Activated naive CD4-positive, alpha-beta T cell (primary cell): ENCODE data around the gene TTN.

Source experiments
- DNase-seq, 4 experiments: peaks; one replicate each; lab custom pipeline; 2025; lab: John Stamatoyannopoulos, UW

Gene TTN

DNA sequence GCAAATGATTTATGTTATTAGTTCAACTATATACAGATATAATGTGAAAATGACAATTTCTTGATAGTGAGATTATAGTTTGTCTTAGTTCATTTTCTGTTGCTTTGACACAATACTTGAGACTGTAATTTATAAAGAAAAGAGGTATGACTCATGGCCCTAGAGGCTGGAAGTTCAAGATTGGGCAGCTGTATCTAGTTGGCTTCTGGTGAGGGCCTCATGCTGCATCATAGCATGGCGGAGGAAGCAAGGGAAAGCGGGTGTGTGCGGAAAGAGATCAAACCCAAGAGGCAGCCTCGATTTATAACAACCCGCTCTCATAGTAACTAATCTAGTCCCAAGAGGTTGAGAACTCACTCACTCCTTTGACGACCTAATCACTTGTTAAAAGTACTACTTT lies 315.6 kb downstream of the TTN start:
- DNase-seq = no peak

DNA sequence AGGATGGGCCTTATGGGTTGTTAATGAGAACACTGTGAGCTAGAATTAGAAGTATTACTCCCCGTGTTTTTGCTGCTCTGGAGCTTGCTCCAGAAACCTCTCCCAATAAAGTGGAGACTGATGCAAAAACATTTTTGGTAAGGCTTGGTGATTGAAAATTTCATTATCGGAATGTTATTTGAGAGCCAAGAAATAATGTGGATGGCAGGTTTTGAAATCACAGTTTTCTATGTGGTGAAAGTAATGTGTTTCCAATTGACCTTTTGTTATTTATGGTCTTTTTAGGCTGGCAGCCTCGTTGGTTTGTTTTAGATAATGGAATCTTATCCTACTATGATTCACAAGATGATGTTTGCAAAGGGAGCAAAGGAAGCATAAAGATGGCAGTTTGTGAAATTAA lies 321.9 kb downstream of the TTN start:
- DNase-seq = no peak

DNA sequence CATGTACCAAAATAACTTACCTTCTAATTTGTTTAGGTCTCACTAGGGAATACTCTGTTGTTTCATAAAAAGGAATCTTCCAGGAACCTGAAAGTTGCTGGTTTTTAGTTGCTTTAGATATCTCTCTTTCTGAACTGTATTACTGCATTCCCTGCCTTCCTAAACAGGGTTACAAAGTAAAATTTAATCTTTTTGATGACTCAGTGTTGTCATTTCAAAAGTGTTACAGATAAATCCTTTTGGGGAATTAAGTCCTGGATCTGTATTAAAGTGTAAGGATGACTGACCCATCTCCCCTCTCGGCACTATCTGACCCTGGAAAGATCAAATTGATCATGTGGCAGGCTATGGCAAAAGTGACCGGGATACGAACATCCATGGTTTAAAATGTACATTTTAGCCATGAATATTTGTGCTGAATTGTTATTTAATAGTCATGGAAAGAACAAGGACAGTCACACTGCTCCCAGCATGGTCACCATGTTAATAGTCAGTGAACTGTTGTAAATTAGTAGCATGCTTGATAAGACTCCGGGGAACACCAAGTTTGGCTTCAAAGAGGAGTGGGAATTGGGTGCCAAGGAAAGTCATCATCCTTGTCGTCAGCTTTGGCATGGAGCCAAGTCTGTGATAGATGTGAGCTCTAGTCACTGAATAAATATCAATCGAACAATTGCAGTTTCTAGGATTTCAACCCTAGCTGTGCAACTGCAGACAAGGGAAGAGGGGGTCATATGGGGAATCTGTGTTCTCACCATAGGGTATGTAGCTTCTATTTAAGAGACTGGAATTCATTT lies 322.8 kb downstream of the TTN start:
- DNase-seq = no peak

DNA sequence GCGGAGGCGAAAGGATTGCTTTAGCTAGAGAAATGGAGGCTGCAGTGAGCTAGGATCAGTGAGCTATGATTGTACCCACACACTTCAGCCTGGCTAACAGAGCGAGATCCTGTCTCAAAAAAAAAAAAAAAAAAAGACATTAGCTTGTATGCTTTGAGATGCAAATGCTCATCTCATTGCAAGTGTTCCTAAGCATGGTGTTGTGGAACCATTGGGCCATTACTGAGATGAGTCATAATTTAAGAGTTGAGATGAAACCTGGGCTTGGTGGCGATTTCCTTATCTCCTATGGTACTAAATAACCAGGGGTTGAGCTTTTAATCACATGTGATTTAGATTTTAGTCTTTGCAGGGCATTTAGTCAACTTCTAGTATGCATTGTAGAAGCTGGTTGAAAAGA lies 324.8 kb downstream of the TTN start:
- DNase-seq = no peak

DNA sequence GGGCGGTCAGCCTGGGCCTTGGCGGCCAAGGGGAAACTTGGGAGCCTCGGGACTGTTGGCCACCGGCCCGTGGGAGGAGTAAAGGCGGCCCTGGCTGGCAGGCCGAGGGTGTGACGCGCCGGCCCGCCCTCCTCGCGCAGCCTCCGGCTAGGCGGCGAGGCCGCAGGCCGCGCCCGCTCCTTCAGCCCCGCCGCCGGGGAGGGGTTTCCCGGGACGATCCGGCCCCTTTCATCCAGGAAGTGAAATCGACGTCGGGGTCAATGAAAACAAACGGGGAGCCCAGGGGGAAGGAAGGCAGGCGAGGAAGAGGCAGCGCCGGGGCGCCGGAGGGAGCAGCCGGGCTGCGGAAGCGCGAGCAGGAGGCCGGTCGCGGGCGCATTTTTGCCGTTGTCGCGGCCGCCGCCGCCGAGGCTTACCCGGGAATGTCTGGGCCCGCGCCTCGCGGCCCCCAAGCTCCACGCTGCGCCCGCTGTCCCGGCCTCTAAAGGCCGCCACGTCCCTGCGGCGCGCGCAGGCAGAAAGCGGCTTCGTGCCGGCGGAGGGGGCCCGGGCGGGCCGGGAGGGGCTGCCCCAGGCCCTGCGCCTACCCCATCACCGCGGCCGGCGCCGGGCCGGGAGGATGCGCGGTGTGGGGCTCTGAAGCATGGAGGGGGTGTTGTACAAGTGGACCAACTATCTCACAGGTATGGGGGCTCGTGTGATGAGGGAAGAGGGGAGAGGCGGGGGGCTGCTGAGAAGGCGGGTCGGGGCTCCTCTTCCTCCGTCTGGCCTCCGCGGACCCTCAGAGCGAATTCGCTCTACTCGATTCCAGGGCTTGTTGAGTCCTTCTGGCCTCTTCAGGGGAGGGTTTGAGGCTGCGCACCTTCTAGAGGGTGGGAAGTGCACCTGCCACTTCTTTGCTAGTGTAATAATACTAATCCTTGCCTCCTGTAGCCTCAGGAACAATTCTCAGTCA lies 326.7 kb downstream of the TTN start, which contains the start of gene PLEKHA3:
TSS of gene PLEKHA3 (plus strand) at position 231 of the 955 bp plus-strand sequence. CDS start at position 644, 413 bp downstream.
- DNase-seq = peak; percentile 8 to 37 (median 31)

DNA sequence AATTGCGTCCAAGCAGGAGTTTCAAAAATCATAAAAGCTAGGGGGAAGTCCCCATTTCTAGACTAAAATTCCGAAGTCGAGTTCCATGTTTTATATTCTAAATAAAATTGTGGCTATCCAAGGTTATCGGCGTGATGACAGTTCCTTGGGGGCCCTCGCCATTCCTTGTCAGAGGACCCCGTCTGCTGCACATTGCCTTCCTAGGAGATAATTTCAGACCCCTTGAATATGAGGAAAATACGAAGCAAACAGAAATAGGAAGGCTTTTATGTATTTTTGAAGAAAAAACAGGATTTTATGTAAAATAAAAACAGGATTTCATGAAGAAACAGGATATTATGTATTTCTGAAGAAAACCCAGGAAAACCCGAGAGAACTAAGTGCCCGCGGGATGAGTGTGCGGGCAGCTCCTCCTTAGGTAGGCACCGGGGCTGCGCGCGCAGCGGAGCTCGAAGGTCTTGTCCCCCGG lies 327.4 kb downstream of the TTN start:
- DNase-seq = no peak

DNA sequence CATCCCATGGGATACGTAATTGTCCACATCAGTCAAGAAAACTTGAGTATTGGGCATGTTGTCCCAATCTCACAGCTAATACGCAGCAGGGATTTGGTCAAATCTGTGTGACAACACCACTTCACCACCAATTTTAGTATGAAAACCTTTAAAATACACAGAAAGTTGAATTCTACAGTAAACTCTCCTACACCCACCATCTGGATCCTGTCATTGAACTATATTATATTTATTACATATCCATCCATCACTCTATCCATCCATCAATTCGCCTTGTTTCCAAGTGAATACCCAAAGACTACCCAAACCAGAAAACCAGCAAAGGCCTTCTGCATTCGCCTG lies 328.0 kb downstream of the TTN start:
- DNase-seq = no peak

DNA sequence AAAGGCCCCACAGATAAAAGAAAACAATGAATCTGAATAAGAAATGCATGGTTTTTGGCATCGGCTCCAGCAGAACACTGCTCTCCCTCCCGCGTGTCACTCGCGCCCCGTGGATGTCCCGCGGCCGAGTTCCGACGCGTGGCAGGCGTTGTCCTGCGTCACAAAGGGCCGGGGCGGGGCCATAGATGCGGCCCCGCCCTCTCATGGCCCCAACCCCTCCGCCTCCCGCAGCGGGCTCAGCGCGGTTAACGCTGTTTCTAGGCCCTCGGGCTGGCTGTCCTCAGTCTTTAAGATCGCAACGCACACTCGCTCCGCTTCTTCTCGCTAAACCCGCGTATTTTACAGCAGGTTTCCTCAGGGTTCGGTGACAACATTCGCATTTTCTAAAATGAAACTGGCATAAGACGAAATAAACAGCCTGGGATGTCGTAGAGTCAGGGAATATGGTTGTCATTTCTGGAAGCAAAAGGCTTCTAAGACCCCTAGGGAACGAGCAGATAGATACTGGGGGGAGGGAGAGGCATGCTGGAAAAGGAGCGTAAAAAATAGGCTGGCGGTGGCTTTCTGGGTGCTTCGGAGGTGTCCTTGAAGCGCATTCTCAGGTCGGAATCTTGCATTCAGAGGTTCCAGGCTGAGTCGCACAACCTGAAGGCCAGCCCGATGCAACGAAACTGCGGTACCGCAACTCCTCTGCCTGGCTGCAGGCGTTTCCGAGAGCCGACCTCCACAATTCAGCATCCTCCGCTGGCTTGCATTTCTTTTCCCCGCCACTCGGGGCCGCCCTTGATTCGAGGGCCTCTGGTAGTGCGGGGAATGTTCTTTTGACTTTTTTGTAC lies 328.6 kb downstream of the TTN start, which contains the start of gene FKBP7:
TSS of gene FKBP7 (minus strand) at position 162 of the 836 bp plus-strand sequence. CDS start at position 61, 101 bp downstream.
- peak; percentile 48 to 81 (median 61) for DNase-seq

DNA sequence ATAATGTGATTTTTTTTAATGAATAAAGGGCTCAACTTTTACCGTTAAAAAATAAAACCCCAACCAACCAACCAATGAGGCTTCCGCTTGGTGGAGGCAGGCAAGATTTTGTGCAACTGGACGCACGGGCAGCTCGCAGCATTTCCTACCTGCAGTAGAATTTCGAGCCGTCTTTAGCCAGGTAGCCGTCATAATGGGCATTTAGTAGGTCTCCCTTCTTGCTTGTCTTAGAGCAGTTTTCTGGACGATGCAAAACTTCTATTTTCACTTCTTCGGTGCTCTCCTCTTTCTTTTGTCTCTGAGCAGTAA lies 329.1 kb downstream of the TTN start:
- no peak for DNase-seq

DNA sequence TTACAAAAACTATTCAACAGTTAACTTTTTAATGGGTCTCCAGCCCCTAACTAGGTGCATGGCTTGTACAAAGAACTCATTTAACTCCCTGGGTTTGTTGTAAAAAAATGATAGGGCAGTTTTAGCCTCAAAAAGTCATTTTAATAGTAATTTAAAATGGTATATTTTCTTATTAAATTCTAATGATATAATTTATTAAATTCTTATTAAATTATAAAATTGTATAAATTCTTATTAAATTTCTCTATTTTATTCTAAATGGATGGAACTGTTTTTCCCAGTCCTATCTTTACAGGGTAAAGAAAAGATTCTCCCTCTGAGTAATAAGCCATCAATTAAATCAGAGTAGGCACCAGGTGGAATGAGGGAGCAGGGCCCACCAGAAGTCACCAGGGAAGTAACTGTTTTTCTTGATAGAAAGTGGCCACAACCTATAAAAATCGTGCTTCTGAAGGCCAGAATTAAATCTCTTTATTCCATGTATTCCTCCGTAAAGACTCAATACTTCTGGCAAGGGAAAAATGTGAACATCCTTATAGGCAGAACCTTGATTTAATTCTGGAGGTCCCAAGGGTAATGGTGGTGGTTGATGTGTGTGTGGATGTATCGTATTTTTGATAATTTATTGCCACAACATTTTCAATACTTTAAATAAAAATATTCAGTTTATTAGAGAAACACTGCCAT lies 329.6 kb downstream of the TTN start:
- DNase-seq = no peak

DNA sequence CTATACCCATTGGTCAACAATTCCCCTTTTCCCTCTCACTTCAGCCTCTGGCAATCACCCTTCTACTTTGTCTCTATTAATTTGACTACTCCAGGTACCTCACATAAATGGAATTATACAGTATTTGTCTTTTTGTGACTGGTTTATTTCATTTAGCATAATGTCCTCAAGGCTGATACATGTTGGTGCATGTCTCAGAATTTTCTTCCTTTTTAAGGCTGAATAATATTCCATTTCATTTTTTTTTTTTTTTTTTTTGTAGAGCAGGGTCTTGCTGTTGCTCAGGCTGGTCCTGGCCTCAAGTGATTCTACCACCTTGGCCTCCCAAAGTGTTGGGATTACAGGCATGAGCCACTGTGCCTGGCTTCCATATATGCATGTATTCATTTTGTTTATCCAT lies 330.7 kb downstream of the TTN start:
- no peak for DNase-seq
